Measurements from ENCODE around the gene CHMP5. TPM values are rescaled to one million over a fixed set of nuclear protein-coding genes. Genes with fewer than 3 reads are reported as not detected.

The CHMP5 gene
- total RNA-seq, 1 experiment from 2014 or later: 61.8 TPM

DNA sequence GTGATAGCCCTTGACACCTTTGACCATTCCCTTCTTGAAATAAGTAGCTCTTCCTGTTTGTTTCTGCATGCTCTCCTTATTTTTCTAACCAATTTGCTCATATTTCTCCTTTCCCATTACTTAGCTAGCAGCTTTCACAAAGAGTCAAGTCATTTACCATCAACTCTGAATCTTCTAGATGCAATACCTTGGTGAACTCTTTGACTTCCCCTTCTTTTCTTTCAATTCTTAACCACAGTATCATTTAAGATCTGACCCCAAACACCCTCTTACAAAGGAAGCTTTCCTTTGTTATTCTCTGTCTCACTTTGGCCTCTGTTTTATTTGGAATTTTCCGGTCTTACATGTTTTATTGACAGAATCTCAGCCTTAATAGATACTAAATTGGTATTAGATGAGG lies 39.5 kb downstream of the CHMP5 start:
- H3K79me2 ChIP-seq (ENCODE audit: insufficient read depth, low read length): peaks cover 57% of the 10 kb centered on the region
- no peaks in the 10 kb centered on the region for H4K20me1 ChIP-seq (ENCODE audit: insufficient read depth)
- H3K9me2 ChIP-seq (ENCODE audit: insufficient read depth): no peaks in the 10 kb centered on the region
- intact Hi-C loops (cut with micrococcal nuclease): no loop called here
- no peaks in the 10 kb centered on the region for H3K27me3 ChIP-seq (ENCODE audit: insufficient read depth, low read length)
- ATAC-seq (no peak), DNase-seq (ENCODE audit: low read depth, low spot score) (no peak)
- ChIA-PET CTCF (no interaction called here), RAD21 (ENCODE audit: low non-redundant PET in 1 of 2, low total read pairs in 2 of 2, uncharacterized antibody in 2 of 2, unreplicated experiment in 2 of 2) (no interaction called here), POLR2A (no interaction called here)
- H3K36me3 ChIP-seq (ENCODE audit: control insufficient read depth in 1 of 2, insufficient read depth in 2 of 2, low read length in 2 of 2): peaks cover 73 to 83% of the 10 kb centered on the region in 2 experiments
- H3K9ac ChIP-seq (ENCODE audit: low read length): no peak overlapping the region
- BruUV-seq (replicated peaks): no TSS peak
- no peak overlapping the region for H3K27ac ChIP-seq (ENCODE audit: low read depth, low read length)
- no peaks in the 10 kb centered on the region for H3K9me3 ChIP-seq (ENCODE audit: control insufficient read depth in 1 of 2, insufficient read depth in 1 of 2, low read depth in 1 of 2, low read length in 2 of 2)
- no peak overlapping the region for H3K4me2 ChIP-seq (ENCODE audit: low read length)
- no peaks in the 10 kb centered on the region for H3K4me1 ChIP-seq (ENCODE audit: control insufficient read depth in 1 of 2, insufficient read depth in 2 of 2, low read length in 2 of 2)
- H3K4me3 ChIP-seq (replicated peaks in 1 of 2; ENCODE audit: low read depth in 1 of 2, low read length in 2 of 2): no peak overlapping the region
- H2AFZ ChIP-seq (ENCODE audit: low read depth, low read length, poor library complexity, severe bottlenecking): no peak overlapping the region
- TF ChIP-seq POLR2AphosphoS5 (IDR thresholded peaks at IDR 0.05; ENCODE audit: low read depth, low read length) (no peak), POLR2A (IDR thresholded peaks at IDR 0.05; ENCODE audit: borderline replicate concordance, extremely low read depth, insufficient read depth, insufficient read length) (no peak), SRF (IDR thresholded peaks at IDR 0.05; ENCODE audit: low read depth) (no peak), EZH2 (IDR thresholded peaks at IDR 0.05) (no peak), ZNF274 (IDR thresholded peaks at IDR 0.05; ENCODE audit: low read depth, low read length) (no peak), YY1 (IDR thresholded peaks at IDR 0.05; ENCODE audit: extremely low read depth, insufficient replicate concordance, low read depth, low read length) (no peak), SIN3A (IDR thresholded peaks at IDR 0.05; ENCODE audit: low read depth) (no peak), TCF7L2 (IDR thresholded peaks at IDR 0.05; ENCODE audit: borderline replicate concordance, extremely low read depth, insufficient read depth, insufficient read length) (no peak), SP1 (IDR thresholded peaks at IDR 0.05; ENCODE audit: low read depth) (no peak), JUND (IDR thresholded peaks at IDR 0.05) (no peak), CEBPB (IDR thresholded peaks at IDR 0.05; ENCODE audit: low read depth) (no peak), ZFX (IDR thresholded peaks at IDR 0.05) (no peak), FOSL1 (IDR thresholded peaks at IDR 0.05; ENCODE audit: low read depth) (no peak), RAD21 (IDR thresholded peaks at IDR 0.05; ENCODE audit: low read depth) (no peak)
- TF ChIP-seq, protein P1, sequence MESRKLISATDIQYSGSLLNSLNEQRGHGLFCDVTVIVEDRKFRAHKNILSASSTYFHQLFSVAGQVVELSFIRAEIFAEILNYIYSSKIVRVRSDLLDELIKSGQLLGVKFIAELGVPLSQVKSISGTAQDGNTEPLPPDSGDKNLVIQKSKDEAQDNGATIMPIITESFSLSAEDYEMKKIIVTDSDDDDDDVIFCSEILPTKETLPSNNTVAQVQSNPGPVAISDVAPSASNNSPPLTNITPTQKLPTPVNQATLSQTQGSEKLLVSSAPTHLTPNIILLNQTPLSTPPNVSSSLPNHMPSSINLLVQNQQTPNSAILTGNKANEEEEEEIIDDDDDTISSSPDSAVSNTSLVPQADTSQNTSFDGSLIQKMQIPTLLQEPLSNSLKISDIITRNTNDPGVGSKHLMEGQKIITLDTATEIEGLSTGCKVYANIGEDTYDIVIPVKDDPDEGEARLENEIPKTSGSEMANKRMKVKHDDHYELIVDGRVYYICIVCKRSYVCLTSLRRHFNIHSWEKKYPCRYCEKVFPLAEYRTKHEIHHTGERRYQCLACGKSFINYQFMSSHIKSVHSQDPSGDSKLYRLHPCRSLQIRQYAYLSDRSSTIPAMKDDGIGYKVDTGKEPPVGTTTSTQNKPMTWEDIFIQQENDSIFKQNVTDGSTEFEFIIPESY (IDR thresholded peaks at IDR 0.05; ENCODE audit: extremely low read depth, insufficient replicate concordance, low read length): no peak
- TF ChIP-seq, protein P2, sequence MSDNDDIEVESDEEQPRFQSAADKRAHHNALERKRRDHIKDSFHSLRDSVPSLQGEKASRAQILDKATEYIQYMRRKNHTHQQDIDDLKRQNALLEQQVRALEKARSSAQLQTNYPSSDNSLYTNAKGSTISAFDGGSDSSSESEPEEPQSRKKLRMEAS (IDR thresholded peaks at IDR 0.05): no peak
- TF ChIP-seq, protein P3, sequence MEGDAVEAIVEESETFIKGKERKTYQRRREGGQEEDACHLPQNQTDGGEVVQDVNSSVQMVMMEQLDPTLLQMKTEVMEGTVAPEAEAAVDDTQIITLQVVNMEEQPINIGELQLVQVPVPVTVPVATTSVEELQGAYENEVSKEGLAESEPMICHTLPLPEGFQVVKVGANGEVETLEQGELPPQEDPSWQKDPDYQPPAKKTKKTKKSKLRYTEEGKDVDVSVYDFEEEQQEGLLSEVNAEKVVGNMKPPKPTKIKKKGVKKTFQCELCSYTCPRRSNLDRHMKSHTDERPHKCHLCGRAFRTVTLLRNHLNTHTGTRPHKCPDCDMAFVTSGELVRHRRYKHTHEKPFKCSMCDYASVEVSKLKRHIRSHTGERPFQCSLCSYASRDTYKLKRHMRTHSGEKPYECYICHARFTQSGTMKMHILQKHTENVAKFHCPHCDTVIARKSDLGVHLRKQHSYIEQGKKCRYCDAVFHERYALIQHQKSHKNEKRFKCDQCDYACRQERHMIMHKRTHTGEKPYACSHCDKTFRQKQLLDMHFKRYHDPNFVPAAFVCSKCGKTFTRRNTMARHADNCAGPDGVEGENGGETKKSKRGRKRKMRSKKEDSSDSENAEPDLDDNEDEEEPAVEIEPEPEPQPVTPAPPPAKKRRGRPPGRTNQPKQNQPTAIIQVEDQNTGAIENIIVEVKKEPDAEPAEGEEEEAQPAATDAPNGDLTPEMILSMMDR (IDR thresholded peaks at IDR 0.05 in 2 of 3, conservative IDR thresholded peaks at IDR 0.05 in 1 of 3; ENCODE audit: borderline replicate concordance in 1 of 3, insufficient read depth in 1 of 3, low read depth in 2 of 3, low read length in 2 of 3): no peak
- TF ChIP-seq, protein P4, sequence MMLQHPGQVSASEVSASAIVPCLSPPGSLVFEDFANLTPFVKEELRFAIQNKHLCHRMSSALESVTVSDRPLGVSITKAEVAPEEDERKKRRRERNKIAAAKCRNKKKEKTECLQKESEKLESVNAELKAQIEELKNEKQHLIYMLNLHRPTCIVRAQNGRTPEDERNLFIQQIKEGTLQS (IDR thresholded peaks at IDR 0.05): no peak
- TF ChIP-seq, protein P5, sequence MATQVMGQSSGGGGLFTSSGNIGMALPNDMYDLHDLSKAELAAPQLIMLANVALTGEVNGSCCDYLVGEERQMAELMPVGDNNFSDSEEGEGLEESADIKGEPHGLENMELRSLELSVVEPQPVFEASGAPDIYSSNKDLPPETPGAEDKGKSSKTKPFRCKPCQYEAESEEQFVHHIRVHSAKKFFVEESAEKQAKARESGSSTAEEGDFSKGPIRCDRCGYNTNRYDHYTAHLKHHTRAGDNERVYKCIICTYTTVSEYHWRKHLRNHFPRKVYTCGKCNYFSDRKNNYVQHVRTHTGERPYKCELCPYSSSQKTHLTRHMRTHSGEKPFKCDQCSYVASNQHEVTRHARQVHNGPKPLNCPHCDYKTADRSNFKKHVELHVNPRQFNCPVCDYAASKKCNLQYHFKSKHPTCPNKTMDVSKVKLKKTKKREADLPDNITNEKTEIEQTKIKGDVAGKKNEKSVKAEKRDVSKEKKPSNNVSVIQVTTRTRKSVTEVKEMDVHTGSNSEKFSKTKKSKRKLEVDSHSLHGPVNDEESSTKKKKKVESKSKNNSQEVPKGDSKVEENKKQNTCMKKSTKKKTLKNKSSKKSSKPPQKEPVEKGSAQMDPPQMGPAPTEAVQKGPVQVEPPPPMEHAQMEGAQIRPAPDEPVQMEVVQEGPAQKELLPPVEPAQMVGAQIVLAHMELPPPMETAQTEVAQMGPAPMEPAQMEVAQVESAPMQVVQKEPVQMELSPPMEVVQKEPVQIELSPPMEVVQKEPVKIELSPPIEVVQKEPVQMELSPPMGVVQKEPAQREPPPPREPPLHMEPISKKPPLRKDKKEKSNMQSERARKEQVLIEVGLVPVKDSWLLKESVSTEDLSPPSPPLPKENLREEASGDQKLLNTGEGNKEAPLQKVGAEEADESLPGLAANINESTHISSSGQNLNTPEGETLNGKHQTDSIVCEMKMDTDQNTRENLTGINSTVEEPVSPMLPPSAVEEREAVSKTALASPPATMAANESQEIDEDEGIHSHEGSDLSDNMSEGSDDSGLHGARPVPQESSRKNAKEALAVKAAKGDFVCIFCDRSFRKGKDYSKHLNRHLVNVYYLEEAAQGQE (IDR thresholded peaks at IDR 0.05; ENCODE audit: low read depth): no peak

All from HCT116 (cell line).